HG03521 (cell line): ENCODE measurements around the gene MFAP3.
"Not testable (repeated sequence)": the region's sequence is repeated elsewhere in the genome, so short reads cannot be mapped to it uniquely, and the experiment has no call there.

Experiments
- ATAC-seq: cut with Tn5 transposase; IDR thresholded peaks from one replicate; pipeline ENCODE4 v1.9.1; 2021; ENCODE audit warnings: mild to moderate bottlenecking, moderate library complexity; ENCODE audit not compliant: unreplicated experiment

Gene MFAP3

GRCh38 chr5:154038707-154039457, at the start of gene MFAP3, which contains the start of gene FAM114A2:
TSS of gene MFAP3 (plus strand) at chr5:154038967. CDS start at chr5:154049723, 10,756 bp downstream.
TSS of gene FAM114A2 (minus strand) at chr5:154038910. CDS start at chr5:154034953, 3,957 bp downstream.
- peak; percentile 98 for ATAC-seq

- ATAC-seq: no peak
Measured at GRCh38 chr5:153991168-153991567, 47.6 kb upstream of the MFAP3 start.

GRCh38 chr5:153998010-153998409, 40.8 kb upstream of the MFAP3 start:
- ATAC-seq: no peak

DNA sequence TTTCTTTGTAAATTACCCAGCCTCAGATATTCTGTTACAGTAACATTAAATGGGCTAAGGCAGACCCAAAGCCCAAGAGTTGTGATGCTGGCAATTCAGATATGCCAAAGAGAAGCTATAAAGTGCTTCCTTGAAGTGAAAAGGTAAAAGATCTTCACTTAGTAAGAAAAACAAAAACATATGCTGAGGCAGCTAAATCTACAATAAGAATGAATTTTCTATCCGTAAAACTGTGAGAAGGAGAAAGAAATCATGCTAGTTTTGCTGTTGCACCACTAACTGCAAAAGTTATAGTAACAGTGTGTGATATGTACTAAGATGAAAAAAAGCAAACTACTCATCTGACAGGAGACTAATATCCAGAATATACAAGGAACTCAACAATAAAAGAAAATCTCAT, 40.0 kb upstream of the MFAP3 start:
- ATAC-seq: no peak

DNA sequence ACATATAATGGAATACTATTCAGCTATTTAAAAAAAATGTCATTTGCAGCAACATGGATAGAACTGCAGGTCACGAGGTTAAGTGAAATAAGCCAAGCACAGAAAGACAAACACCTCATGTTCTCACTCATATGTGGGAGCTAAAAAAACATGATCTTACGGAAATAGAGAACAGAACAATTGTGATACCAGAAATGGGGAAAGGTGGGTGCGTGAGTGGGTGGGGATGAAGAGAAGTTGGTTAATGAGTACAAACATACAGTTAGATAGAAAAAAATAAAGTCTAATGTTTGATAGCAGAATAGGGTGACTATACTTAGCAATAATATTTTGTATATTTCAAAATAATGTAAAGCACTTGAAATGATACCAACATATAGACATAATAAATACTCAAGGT, 38.8 kb upstream of the MFAP3 start:
- no peak for ATAC-seq

DNA sequence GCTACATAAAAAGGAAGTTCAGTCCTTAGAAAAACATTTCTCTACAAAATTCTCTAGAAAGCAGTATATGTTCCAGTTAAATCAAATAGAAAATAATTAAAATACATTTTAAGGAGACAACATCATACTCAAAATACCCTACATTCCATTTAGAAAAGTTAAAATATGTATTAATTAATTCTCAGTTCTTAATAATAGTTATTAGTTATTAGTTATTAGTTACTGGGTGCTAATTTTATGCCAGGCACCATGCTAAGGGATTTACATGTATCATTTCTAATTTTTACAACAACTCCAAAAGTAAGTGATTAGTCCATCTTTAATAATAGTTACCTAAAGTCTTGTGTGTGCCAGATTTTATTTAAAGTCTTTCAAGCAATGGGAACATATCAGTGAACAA, 38.1 kb upstream of the MFAP3 start:
- no peak for ATAC-seq

GRCh38 chr5:154002093-154002492, 36.7 kb upstream of the MFAP3 start:
- no peak for ATAC-seq

- ATAC-seq: no peak
Measured at GRCh38 chr5:154002511-154003020, 36.2 kb upstream of the MFAP3 start.

DNA sequence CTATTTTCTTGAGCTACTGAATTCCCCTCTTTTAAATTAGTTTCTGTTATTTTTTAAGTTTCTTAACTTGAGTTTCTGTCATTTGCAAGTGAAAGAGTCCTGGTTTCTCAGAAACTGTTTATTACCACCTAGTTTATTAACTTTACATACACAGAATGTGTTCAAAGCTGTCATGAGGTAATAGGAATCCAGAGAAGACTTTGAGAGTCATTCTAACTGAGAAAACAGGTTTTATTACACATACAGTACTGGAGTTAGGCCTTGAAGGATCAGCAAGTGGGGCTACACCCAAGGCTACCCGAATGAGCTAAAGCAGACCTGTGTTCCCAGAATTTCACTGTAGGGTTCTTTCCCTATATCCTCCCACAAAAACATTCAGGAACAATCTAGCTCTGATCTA, 33.1 kb upstream of the MFAP3 start:
- no peak for ATAC-seq

GRCh38 chr5:154010660-154011059, 28.1 kb upstream of the MFAP3 start:
- ATAC-seq: no peak

DNA sequence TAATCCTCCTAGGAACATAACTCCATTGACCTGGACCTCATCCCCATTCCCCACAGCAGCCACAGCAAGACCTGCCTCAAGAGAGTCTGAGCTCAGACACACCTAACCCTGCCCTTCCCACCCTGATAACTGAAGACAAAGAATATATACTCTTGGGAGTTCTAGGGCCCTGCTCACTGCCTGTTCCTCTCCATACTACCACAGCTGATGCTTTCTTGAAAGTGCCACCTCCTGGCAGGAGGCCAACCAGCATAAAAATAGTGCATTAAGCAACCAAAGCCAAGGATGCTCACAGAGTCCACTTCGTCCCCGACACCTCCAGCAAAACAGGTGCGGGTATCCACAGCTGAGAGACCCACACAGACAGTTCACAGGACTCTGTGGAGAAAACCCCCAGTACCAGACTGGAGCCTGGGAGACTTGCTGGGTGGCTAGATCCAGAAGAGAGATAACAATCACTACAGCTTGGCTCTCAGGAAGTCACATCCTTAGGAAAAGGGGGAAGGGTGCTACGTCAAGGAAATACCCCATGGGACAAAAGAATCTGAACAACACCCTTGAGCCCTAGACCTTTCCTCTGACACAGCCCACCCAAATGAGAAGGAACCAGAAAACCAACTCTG, 23.6 kb upstream of the MFAP3 start:
- no peak for ATAC-seq

- ATAC-seq: not testable (repeated sequence)
Measured at GRCh38 chr5:154018919-154019318, 19.8 kb upstream of the MFAP3 start.

DNA sequence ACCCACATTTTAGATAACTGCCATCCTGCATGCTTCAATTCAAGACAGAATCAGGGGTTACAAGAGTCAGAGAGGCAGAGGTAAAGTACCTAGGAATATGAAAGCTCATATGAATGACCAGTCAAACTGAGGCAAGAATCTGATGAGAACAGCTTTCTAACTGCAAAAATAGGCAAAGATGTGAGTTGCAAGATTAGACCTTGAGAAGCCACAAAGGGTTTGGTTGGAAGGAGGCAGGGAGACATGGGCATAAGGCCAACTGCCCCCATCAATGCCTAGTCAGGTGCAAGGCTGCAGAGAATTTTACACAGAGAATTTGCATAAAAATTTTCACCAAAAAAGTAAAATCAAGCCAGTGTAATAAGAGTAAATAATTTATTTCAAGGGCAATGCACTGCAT, 12.8 kb upstream of the MFAP3 start:
- no peak for ATAC-seq

DNA sequence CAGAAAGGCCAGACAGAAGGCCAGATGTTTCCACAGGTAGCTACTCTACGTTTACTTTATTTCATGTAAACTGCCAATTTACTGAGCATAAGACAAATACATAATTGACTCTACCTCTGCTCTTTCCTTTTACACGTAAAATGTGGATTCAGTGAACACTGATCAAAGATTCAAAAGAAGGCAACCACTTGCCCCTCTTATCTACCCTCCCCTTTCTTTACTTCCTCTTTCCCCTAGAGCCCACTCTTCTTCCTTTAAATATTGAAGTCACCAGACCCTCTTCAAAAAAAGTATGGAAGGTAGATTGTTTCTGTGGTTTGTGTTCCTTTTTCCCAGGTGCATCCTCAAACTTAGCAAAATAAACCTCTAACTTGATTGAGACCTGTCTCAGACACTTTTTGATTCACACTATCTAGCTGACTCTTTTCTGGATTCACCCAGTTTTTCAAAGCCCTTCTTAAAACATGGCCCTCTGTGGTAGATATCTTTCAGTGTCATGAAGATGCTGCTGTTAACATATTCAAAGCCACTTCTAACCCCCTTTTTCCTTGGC, 6.8 kb upstream of the MFAP3 start:
- no peak for ATAC-seq

- no peak for ATAC-seq
Measured at GRCh38 chr5:154034944-154035343, 3.8 kb upstream of the MFAP3 start.

- ATAC-seq: peak; percentile 47
Measured at GRCh38 chr5:154038261-154038706, 483 bp upstream of the MFAP3 start.

DNA sequence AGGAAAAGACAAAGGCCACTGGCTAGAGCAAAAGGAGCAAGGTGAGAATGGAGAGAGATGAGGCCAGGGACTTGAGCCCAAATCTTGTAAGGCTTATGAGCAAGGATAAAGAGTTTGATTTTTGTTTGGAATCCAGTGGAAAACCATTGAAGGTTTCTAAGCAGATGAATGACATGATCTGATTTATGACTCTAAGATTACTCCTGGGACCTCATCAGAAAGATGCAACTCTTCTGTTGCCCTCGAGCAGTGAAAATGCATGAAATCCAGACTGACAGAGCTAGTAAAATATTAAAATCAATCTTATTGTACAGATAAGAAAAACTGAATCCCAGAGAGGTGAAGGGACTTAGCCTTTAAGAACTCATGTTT, 677 bp downstream of the MFAP3 start:
- ATAC-seq: no peak

DNA sequence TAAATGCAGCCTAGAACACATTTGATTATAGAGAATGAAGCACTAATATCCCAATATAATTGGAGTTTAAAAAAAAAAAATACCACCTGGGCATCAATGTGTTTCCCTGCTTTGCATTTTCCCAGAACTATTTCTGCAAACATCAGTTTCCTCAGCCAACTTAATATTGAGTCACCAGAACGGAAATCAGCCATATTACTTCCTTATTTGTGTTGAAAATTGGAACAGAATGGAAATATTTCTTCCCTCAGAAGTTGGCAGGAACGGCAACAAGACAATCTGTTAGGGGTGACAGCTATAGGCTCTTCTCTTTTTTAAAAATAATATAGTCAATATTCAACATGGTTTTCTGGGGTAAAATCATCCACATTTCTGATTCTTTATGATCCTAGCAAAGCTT, 4.0 kb downstream of the MFAP3 start:
- ATAC-seq: no peak

GRCh38 chr5:154044099-154044498, 5.3 kb downstream of the MFAP3 start:
- ATAC-seq: no peak

GRCh38 chr5:154044581-154044980, 5.8 kb downstream of the MFAP3 start:
- no peak for ATAC-seq

GRCh38 chr5:154046486-154046885, 7.7 kb downstream of the MFAP3 start:
- no peak for ATAC-seq

GRCh38 chr5:154047324-154047723, 8.6 kb downstream of the MFAP3 start:
- no peak for ATAC-seq
